T-helper 17 cell (primary cell): ENCODE data around the gene THADA. TPM values are rescaled to one million over a fixed set of nuclear protein-coding genes. Genes with fewer than 3 reads are reported as not detected.
A peak's percentile ranks its signal among the peaks of the same experiment; 100 is the strongest.

Experiments
- ATAC-seq: fragments of 150-1000 bp; cut with Tn5 transposase; 2 replicates; pipeline ENCODE4 v1.10.0; 2021; ENCODE audit warnings: mild to moderate bottlenecking, moderate library complexity
- DNase-seq, 3 donors: peaks; one replicate each; pipeline versions ENCODE4 v3.0.0 to v3.0.0-alpha.2; 2020 to 2021
- H3K9me3 ChIP-seq: one replicate; pipeline ENCODE4 v1.7.0; 2013; ENCODE audit warnings: low read length, mild to moderate bottlenecking; ENCODE audit not compliant: control insufficient read depth, poor library complexity, severe bottlenecking
- H3K27ac Mint-ChIP-seq: one replicate; pipeline ENCODE4 v1.8.0; 2022; ENCODE audit warnings: mild to moderate bottlenecking, moderate library complexity, mixed read lengths
- H3K27me3 Mint-ChIP-seq: one replicate; pipeline ENCODE4 v1.8.0; 2022; ENCODE audit warnings: mixed read lengths
- H3K36me3 Mint-ChIP-seq: one replicate; pipeline ENCODE4 v1.8.0; 2022; ENCODE audit warnings: low read depth, mixed read lengths
- H3K4me1 Mint-ChIP-seq: one replicate; pipeline ENCODE4 v1.8.0; 2022; ENCODE audit warnings: mild to moderate bottlenecking, mixed read lengths
- H3K4me3 Mint-ChIP-seq: one replicate; pipeline ENCODE4 v1.8.0; 2022; ENCODE audit warnings: mild to moderate bottlenecking, moderate library complexity, mixed read lengths
- total RNA-seq, 4 donors: library from RNA in 2 of 4; stranded (reverse) in 2 of 4; gene quantifications; one replicate each; pipeline ENCODE4 v1.2.3 and lab custom pipeline; 2022 to 2026

THADA gene
- total RNA-seq, 2 donors from 2014 or later, result 40.1 to 41.0 TPM

DNA sequence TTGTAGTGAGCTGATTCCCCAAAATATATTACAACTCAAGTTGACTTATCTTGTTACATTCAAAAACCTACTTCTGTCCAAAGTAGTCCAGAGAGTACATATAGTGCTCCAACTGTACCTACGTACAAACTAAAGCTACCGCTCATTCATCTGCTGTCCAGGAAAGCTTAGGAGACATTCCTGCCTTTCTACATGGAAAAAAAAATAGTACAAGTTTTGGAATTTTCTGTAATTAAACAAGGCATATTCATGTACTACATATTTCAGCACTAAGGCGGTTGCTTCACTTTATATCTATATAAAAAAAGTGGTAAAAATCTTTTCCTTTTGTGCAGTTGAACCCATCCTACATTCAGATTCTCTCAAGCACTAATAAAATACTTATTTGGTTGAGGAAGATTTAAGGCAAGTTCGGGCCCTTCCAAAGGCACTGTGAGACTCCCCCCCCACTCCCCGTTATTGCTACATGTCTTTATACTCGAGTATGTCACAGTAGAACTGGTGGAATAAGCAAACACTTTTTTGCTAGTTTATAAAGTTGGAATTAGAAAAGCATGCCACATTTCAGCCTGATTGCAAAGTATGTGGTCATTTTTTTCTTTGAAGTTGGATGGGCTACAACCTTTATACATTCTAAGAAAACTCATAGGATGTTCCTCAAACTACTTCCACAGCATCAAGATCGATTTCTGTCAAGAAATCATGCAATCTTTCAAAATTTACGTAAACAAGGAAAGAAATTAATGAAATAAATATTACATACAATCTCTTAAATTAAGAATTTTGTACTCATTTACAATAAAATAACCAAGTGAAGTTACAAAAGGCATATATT, 373.1 kb downstream of the THADA start:
- H3K27me3 Mint-ChIP-seq, result no peaks in the 10 kb centered on the region
- peak overlapping the region; percentile 96 for H3K4me3 Mint-ChIP-seq
- H3K36me3 Mint-ChIP-seq, result peaks cover 6% of the 10 kb centered on the region
- no peak for ATAC-seq
- H3K9me3 ChIP-seq, result no peaks in the 10 kb centered on the region
- H3K27ac Mint-ChIP-seq, result peak overlapping the region; percentile 93
- peaks cover 44% of the 10 kb centered on the region for H3K4me1 Mint-ChIP-seq
- no peak for DNase-seq

DNA sequence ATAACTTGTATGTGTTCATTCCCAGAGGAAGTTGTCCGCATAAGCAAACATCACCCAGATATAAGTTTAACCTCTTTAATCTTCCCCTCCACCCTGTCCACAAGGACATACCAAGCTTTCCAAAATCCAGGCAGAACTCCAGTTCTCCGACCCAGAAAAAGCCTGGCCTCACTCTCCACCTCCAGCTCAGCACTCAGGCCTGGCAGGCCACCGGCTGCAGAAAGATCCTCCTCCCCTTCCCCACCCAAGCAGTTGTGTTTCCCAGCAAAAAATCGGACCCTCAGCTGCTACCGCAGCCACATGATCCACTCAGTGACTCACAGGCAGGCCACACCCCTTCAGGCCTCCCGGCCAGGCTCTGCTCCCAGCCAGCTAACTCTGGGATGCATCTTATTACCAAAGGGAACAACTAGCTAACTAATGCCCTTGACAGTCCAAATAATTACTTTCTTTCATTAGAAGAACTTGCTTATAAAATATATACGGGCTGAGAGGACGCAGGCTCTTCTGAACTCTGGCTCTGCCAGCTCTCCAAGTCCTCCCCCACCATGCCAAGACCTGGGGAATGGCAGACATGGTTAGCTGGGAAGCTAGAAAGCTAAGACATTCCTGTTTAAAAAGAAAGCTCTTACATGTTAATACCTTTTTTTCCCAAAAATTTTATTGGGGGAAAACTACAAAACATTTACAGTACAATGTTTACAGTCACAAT, 373.9 kb downstream of the THADA start:
- Mint-ChIP-seq H3K4me3 (peak overlapping the region; percentile 96), H3K4me1 (peaks cover 45% of the 10 kb centered on the region), H3K27me3 (no peaks in the 10 kb centered on the region), H3K36me3 (peaks cover 6% of the 10 kb centered on the region), H3K27ac (peak overlapping the region; percentile 93)
- H3K9me3 ChIP-seq, result no peaks in the 10 kb centered on the region
- DNase-seq (peak; percentile 26 to 40 (median 26)), ATAC-seq (no peak)

DNA sequence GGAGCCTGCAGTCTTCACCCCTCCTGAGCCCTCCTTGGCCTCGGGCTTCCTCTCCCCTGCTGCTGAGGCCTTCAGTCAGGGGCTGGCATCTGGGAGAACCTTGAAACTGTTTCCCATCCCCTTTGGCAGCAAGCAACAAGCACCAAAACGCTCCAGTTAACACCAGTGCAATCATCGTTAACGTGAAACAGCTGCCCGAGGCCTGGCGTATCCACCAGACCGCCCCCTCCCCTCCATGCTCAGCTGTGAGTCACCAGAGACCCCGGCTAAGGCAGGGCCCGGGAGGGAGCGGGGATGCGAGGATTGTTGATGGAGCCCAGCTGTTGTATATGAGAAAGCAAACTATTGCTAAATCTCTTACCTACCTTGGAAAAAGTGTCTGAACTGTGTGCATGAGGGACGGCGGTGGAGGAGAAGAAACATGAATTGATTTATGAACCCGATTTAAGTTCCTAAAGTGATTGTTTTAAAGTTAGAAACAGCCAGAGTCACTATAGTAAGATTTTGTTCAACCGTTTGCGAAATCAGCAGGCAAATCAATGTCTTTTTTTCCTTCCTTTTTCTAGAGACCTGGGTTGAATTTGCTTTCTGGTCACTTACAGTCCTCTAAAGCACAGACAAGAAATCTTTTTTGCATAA, 374.6 kb downstream of the THADA start:
- H3K9me3 ChIP-seq, result no peaks in the 10 kb centered on the region
- H3K4me1 Mint-ChIP-seq, result peaks cover 45% of the 10 kb centered on the region
- H3K27me3 Mint-ChIP-seq, result no peaks in the 10 kb centered on the region
- DNase-seq, result peak in 1 of 3 donors; percentile 26
- H3K27ac Mint-ChIP-seq, result peak overlapping the region; percentile 93
- H3K36me3 Mint-ChIP-seq, result peaks cover 6% of the 10 kb centered on the region
- peak overlapping the region; percentile 96 for H3K4me3 Mint-ChIP-seq
- no peak for ATAC-seq

DNA sequence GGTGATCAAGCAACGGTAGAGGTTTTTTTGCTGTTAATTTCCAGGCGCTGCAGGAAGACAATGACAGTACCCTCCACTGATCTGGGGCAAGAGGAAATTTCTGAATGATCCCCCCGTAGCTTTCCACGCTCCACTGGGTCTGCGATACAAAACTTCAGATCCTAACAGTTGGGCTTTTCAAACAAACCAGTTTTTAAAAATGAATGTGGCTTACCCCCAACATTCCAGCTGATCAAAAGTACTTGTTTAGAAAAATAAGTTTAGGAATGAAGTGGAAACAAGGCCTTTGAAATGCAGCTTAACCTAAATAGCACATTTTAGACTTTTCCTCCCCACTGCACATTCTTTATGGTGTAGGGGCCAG, 375.1 kb downstream of the THADA start:
- H3K27ac Mint-ChIP-seq, result peak overlapping the region; percentile 93
- H3K27me3 Mint-ChIP-seq, result no peaks in the 10 kb centered on the region
- H3K36me3 Mint-ChIP-seq, result peaks cover 6% of the 10 kb centered on the region
- no peak for ATAC-seq
- H3K4me3 Mint-ChIP-seq, result peak overlapping the region; percentile 96
- no peak for DNase-seq
- peaks cover 45% of the 10 kb centered on the region for H3K4me1 Mint-ChIP-seq
- H3K9me3 ChIP-seq, result no peaks in the 10 kb centered on the region

- H3K9me3 ChIP-seq, result no peaks in the 10 kb centered on the region
- H3K4me1 Mint-ChIP-seq, result peaks cover 45% of the 10 kb centered on the region
- ATAC-seq (no peak), DNase-seq (no peak)
- H3K27me3 Mint-ChIP-seq, result no peaks in the 10 kb centered on the region
- H3K4me3 Mint-ChIP-seq, result peak overlapping the region; percentile 96
- peak overlapping the region; percentile 93 for H3K27ac Mint-ChIP-seq
- H3K36me3 Mint-ChIP-seq, result peaks cover 6% of the 10 kb centered on the region
Observed at GRCh38 chr2:43220229-43220751, 375.5 kb downstream of the THADA start.

DNA sequence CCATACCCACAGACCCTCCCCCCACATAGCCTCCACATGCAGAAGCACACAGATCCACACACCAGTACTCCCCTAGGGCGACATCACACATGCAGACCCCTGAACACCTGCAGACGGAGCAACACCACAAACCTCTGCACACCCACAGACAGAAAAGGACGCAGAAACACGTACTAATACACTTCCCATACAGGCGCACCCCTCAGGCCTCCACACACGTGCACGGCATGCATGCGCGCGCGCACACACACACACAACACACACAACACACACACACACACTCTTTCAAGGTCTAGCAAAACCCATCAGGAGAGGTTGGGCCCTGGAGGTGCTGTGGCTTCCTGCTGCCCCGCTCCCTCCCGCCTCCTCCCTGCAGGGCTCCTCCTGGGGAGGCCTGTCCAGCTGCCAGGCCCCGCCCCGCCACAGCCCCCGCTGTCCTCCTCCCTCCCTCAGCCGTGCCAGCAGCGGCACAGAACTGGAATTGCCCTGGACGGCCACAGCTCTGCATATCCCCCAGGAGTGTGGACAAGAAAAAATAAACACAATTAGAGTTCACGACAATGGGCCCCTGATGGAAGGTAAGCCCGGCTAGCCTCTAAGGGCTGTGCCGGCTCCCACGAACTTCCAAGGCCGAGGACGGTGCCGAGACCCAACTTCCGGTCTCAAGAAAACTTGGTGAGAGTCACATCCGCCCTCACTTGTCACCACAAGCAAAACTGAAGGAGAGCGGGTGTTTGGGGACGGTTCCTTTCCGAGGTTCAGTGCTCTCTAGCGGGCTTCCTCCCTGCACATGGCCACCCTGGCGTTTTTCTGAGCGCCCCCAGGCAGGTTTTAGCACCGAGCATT, 376.2 kb downstream of the THADA start:
- H3K4me3 Mint-ChIP-seq, result peak overlapping the region; percentile 96
- peaks cover 45% of the 10 kb centered on the region for H3K4me1 Mint-ChIP-seq
- peak overlapping the region; percentile 93 for H3K27ac Mint-ChIP-seq
- DNase-seq, result peak; percentile 56 to 64 (median 58)
- ATAC-seq, result peak; percentile 50
- H3K27me3 Mint-ChIP-seq, result no peaks in the 10 kb centered on the region
- H3K9me3 ChIP-seq, result no peaks in the 10 kb centered on the region
- peaks cover 4% of the 10 kb centered on the region for H3K36me3 Mint-ChIP-seq

DNA sequence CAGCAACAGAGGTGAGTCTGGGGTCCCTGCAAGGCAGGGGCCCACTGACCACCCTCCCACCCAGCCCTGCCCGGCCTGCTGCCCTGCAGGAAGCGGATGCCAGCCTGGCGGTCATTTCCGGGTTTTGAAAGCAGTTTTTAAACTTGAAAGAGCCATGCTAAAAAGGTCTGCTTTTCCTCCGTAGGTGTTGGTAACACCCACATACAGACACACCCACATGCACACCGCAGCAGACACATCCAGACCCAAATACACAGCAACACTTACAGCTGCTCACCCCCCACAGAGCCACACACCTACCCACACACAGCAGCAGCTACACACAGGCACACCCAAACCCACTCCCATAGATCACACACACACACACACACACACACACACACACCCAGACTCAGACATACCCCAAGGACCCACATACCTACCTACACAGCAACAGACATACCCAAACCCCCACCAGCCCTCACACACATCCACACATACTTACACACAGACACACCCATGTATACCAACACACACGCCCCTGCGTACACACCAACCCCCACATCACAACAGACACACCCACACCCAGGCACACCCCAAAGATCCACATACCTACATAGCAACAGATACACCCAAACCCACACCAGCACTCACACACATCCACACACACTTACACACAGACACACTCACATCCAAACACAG, 377.0 kb downstream of the THADA start:
- Mint-ChIP-seq H3K27ac (peak overlapping the region; percentile 93), H3K4me3 (peak overlapping the region; percentile 96), H3K4me1 (peaks cover 44% of the 10 kb centered on the region), H3K27me3 (no peaks in the 10 kb centered on the region), H3K36me3 (peaks cover 2% of the 10 kb centered on the region)
- DNase-seq (peak; percentile 44 to 73 (median 60)), ATAC-seq (peak; percentile 74)
- no peaks in the 10 kb centered on the region for H3K9me3 ChIP-seq

- ATAC-seq (peak; percentile 6), DNase-seq (no peak)
- H3K9me3 ChIP-seq, result no peaks in the 10 kb centered on the region
- Mint-ChIP-seq H3K4me1 (peaks cover 44% of the 10 kb centered on the region), H3K36me3 (peaks cover 2% of the 10 kb centered on the region), H3K27ac (peak overlapping the region; percentile 93), H3K4me3 (peak overlapping the region; percentile 96), H3K27me3 (no peaks in the 10 kb centered on the region)
Observed at GRCh38 chr2:43218155-43218701, 377.6 kb downstream of the THADA start.

- peak overlapping the region; percentile 93 for H3K27ac Mint-ChIP-seq
- H3K36me3 Mint-ChIP-seq, result peaks cover 6% of the 10 kb centered on the region
- H3K4me3 Mint-ChIP-seq, result peak overlapping the region; percentile 59
- no peaks in the 10 kb centered on the region for H3K9me3 ChIP-seq
- H3K4me1 Mint-ChIP-seq, result peaks cover 50% of the 10 kb centered on the region
- DNase-seq, result no peak
- H3K27me3 Mint-ChIP-seq, result no peaks in the 10 kb centered on the region
- no peak for ATAC-seq
Observed at GRCh38 chr2:43217228-43218154, 378.3 kb downstream of the THADA start.

GRCh38 chr2:43216629-43217028, 379.2 kb downstream of the THADA start:
- no peaks in the 10 kb centered on the region for H3K27me3 Mint-ChIP-seq
- DNase-seq (no peak), ATAC-seq (no peak)
- peak overlapping the region; percentile 93 for H3K27ac Mint-ChIP-seq
- no peaks in the 10 kb centered on the region for H3K9me3 ChIP-seq
- peaks cover 4% of the 10 kb centered on the region for H3K36me3 Mint-ChIP-seq
- peaks cover 43% of the 10 kb centered on the region for H3K4me1 Mint-ChIP-seq
- no peak overlapping the region for H3K4me3 Mint-ChIP-seq

DNA sequence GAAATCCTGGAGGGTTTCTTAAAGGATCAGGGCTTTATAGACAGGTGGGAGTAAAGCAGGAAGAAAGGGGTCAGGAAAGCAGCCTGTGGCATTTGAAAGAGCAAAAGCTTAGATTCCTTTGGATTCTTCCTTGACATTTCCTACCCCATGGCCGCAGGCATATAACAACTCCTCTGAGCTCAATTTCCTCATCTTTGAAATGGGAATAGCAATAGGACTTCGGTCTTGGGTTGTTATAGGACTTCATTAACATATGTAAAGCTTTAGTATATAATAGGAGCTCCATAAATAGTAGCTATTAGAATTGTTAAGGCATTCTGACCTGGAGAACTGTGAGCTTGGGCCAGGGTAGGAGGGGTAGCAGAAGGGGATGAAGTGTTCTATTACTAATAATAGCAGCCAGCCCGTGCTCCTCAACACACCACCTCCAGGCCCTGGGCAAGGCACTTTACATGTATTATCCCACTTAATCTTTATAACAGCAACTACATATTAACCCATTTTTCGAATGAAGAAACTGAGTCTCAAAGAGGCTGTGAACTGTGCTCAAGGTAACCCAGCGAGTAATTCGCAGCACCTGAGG, 380.1 kb downstream of the THADA start:
- Mint-ChIP-seq H3K27me3 (no peaks in the 10 kb centered on the region), H3K4me1 (peaks cover 39% of the 10 kb centered on the region)
- ATAC-seq, result no peak

More for the DNA sequence above, 380.1 kb downstream of the THADA start:
- Mint-ChIP-seq H3K4me3 (no peak overlapping the region), H3K36me3 (peaks cover 4% of the 10 kb centered on the region), H3K27ac (peak overlapping the region; percentile 93)
- H3K9me3 ChIP-seq, result no peaks in the 10 kb centered on the region
- DNase-seq, result no peak
